ENCODE results near the gene TTBK1. TPM values are rescaled to one million over a fixed set of nuclear protein-coding genes. Genes with fewer than 3 reads are reported as not detected.

Gene TTBK1
- total and polyA plus RNA-seq, 2 of the 4 experiments (the other 2 are of a cell fraction), result 0.02 TPM; not detected in 1

DNA sequence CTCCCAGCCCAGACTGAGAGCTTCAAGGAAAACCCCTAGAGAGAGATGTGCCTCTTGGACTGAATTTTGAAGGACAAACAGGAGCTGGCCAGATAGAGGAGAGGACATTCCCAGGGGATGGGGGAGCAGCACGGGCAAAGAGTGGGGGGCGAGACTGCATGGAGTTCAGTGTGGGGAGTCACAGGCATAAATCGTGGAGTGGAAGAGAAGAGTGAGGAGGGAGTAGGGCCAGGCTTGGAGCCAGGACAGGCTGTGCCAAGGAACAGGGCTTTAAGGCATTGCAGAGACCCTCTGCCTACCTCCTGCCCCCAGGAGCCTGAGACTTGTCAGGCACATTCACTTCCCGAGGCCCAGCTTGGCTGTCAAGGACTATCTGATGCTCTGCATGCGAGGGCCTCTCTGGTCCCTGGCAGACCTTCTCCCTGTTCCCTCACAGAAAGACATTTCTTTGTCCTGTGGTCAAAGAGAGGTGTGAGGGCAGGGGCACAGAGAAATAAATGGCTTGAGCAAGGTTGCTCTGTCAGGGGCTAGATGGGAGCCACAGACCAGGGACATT is 49.6 kb downstream of the TTBK1 start:
- Histone ChIP-seq H2BK20ac (ENCODE audit: low read depth, low read length) (no peak overlapping the region), H3K9me1 (ENCODE audit: insufficient read depth, low read length) (no peaks in the 10 kb centered on the region), H2BK5ac (ENCODE audit: low read depth, low read length, poor library complexity, severe bottlenecking) (no peak overlapping the region), H3K4ac (ENCODE audit: low read depth, low read length) (no peak overlapping the region), H3K36me3 (ENCODE audit: control insufficient read depth, insufficient read depth, low read length) (no peaks in the 10 kb centered on the region), H3K27me3 (ENCODE audit: control insufficient read depth, insufficient read depth, low read length) (peaks cover 36% of the 10 kb centered on the region), H3K4me2 (ENCODE audit: low read depth, low read length) (no peak overlapping the region), H3K56ac (ENCODE audit: extremely low read depth, insufficient read depth, low read length) (no peak overlapping the region), H3K9ac (ENCODE audit: low read depth, low read length) (no peak overlapping the region), H3K23ac (ENCODE audit: low read depth, low read length) (no peak overlapping the region), H3K18ac (ENCODE audit: low read depth, low read length) (no peak overlapping the region), H3K4me1 (ENCODE audit: control insufficient read depth, insufficient read depth, low read length) (no peaks in the 10 kb centered on the region), H2AK9ac (replicated peaks; ENCODE audit: low read depth, low read length, poor library complexity) (no peak overlapping the region), H3K9me3 (ENCODE audit: control insufficient read depth, insufficient read depth, low read length) (no peaks in the 10 kb centered on the region), H4K5ac (ENCODE audit: low read depth, low read length) (no peak overlapping the region), H4K8ac (ENCODE audit: low read depth in 2 of 2, low read length in 2 of 2) (no peak overlapping the region), H2AK5ac (ENCODE audit: low read depth, low read length) (no peak overlapping the region), H3K4me3 (ENCODE audit: insufficient read depth, low read depth, low read length) (no peak overlapping the region), H4K20me1 (ENCODE audit: insufficient read depth, low read length) (no peaks in the 10 kb centered on the region), H2AFZ (replicated peaks; ENCODE audit: low read length, poor library complexity) (peak overlapping the region; percentile 11), H4K91ac (ENCODE audit: insufficient read depth, low read depth, low read length) (no peak overlapping the region), H3K27ac (ENCODE audit: insufficient read depth, low read length) (no peak overlapping the region), H3K14ac (replicated peaks; ENCODE audit: low read depth, low read length) (no peak overlapping the region), H2BK15ac (ENCODE audit: low read depth, low read length) (no peak overlapping the region), H3K79me1 (ENCODE audit: low read depth in 1 of 2, low read length in 2 of 2) (no peaks in the 10 kb centered on the region), H2BK120ac (ENCODE audit: low read depth, low read length) (no peak overlapping the region)
- dilution Hi-C loops (cut with HindIII; ENCODE audit: low sequenced_read_pairs, unreplicated experiment), result no loop called here
- DNase-seq (no peak), ATAC-seq (ENCODE audit: low read depth) (no peak)
- in situ Hi-C loops (cut with MboI; ENCODE audit: low sequenced_read_pairs), result no loop called here
- CTCF ChIA-PET, result no interaction called here
- 90% methylated on average over 2 of the region's 5 CpGs; no CpG with 5 or more reads in 1 of the 2 experiments for WGBS, 2 experiments (ENCODE audit: extremely low coverage in 2 of 2, insufficient read length in 1 of 2)
- TF ChIP-seq FOS (IDR thresholded peaks at IDR 0.05; ENCODE audit: low read depth, low read length) (no peak), NFE2L2 (IDR thresholded peaks at IDR 0.05; ENCODE audit: low read depth, low read length) (no peak), CEBPB (IDR thresholded peaks at IDR 0.05; ENCODE audit: low read depth, low read length) (no peak), RFX5 (IDR thresholded peaks at IDR 0.05; ENCODE audit: low read depth, low read length) (no peak), MAFK (IDR thresholded peaks at IDR 0.05; ENCODE audit: low read depth, low read length) (no peak), POLR2A (IDR thresholded peaks at IDR 0.05; ENCODE audit: low read depth, low read length) (no peak), RCOR1 (IDR thresholded peaks at IDR 0.05; ENCODE audit: insufficient replicate concordance, low read length) (no peak), RAD21 (IDR thresholded peaks at IDR 0.05; ENCODE audit: low read length) (no peak), MXI1 (IDR thresholded peaks at IDR 0.05; ENCODE audit: borderline replicate concordance, low read depth, low read length) (no peak)
- BruUV-seq (replicated peaks), result no TSS peak
- POLR2A ChIA-PET (ENCODE audit: unreplicated experiment), result no interaction called here
- intact Hi-C loops (cut with micrococcal nuclease), result no loop called here
